Panc1 (cell line): ENCODE results near the gene KRTAP4-5. TPM values are rescaled to one million over a fixed set of nuclear protein-coding genes. Genes with fewer than 3 reads are reported as not detected.
"Not testable (repeated sequence)": the region's sequence is repeated elsewhere in the genome, so short reads cannot be mapped to it uniquely, and the experiment has no call there.

Experiments
- ATAC-seq: fragments of 200-7000 bp; cut with Tn5 transposase; 2 replicates; pipeline ENCODE4 v1.9.1; 2020; ENCODE audit warnings: mild to moderate bottlenecking, moderate library complexity
- BruUV-seq: library from RNA; stranded (reverse); fragments of 400-500 nt; replicated peaks from 2 replicates; lab custom pipeline; 2021; lab: Mats Ljungman, UMichigan
- CTCF ChIA-PET: fragments of 300-600 bp; sonication (Branson Sonifier 250); formaldehyde crosslinking; loops from one replicate; lab custom pipeline; 2022; ENCODE audit warnings: antibody characterized with exemption; lab: Charles Lee
- POLR2A ChIA-PET: fragments of 300-600 bp; sonication (Branson Sonifier 250); formaldehyde crosslinking; loops from one replicate; lab custom pipeline; 2022; ENCODE audit warnings: antibody characterized with exemption; lab: Charles Lee
- DNase-seq: peaks from one replicate; pipeline ENCODE4 v3.0.0-alpha.2; 2010; ENCODE audit warnings: low read depth, low spot score
- H3K27ac ChIP-seq: 2 replicates; pipeline ENCODE4 v1.5.1; 2011; ENCODE audit warnings: mild to moderate bottlenecking, low read length, inconsistent platforms
- H3K27me3 ChIP-seq: fragments of 200-500 bp; sonication (Bioruptor generic); 2 replicates; pipeline ENCODE4 v1.6.0; 2014; ENCODE audit warnings: low read length, inconsistent platforms; ENCODE audit not compliant: control insufficient read depth, insufficient read depth
- H3K36me3 ChIP-seq: fragments of 200-500 bp; sonication (Bioruptor generic); 2 replicates; pipeline ENCODE4 v1.5.1; 2014; ENCODE audit warnings: inconsistent platforms, mild to moderate bottlenecking, low read length, moderate library complexity; ENCODE audit not compliant: control insufficient read depth, insufficient read depth
- H3K4me1 ChIP-seq: 2 replicates; pipeline ENCODE4 v1.5.1; 2011; ENCODE audit warnings: inconsistent platforms, mild to moderate bottlenecking, low read length, moderate library complexity; ENCODE audit not compliant: control insufficient read depth, insufficient read depth
- H3K4me3 ChIP-seq, 2 experiments: 2 replicates each; pipeline ENCODE4 v1.5.1; 2011 to 2012; ENCODE audit warnings: low read depth in 2 of 2, low read length in 2 of 2, mild to moderate bottlenecking in 2 of 2, inconsistent platforms in 1 of 2, moderate library complexity in 1 of 2
- H3K9me3 ChIP-seq: fragments of 200-500 bp; sonication (Bioruptor generic); 2 replicates; pipeline ENCODE4 v1.5.1; 2014; ENCODE audit warnings: low read depth, mild to moderate bottlenecking, inconsistent platforms, low read length, moderate library complexity; ENCODE audit not compliant: control insufficient read depth, insufficient read depth
- POLR2AphosphoS5 ChIP-seq: IDR thresholded peaks from 2 replicates; pipeline ENCODE4 v1.6.1; 2012; ENCODE audit warnings: mild to moderate bottlenecking, low read depth, low read length, moderate library complexity
- SIN3A ChIP-seq: IDR thresholded peaks from 2 replicates; pipeline ENCODE4 v1.6.1; 2012; ENCODE audit warnings: low read depth, mild to moderate bottlenecking, low read length, moderate library complexity, borderline replicate concordance; ENCODE audit not compliant: insufficient read depth
- TCF7L2 ChIP-seq: IDR thresholded peaks from 2 replicates; pipeline ENCODE4 v1.6.1; 2011; ENCODE audit warnings: mild to moderate bottlenecking, low read depth, low read length, inconsistent platforms
- in situ Hi-C: cut with HindIII; loops from 2 replicates; pipeline ENCODE4 v1.10.0; 2016; ENCODE audit warnings: low sequenced_read_pairs, low pct_unique_long_range_greater_than_20kb
- intact Hi-C: fragments of 100-400 bp; cut with micrococcal nuclease; formaldehyde crosslinking; loops from one replicate; pipeline ENCODE4 v1.10.0; 2022; ENCODE audit not compliant: unreplicated experiment
- total RNA-seq: library from RNA; stranded (reverse); gene quantifications from one replicate; pipeline ENCODE4 v1.2.1, GENCODE V29; 2021; ENCODE audit not compliant: unreplicated experiment
- TF ChIP-seq, protein P1 (sequence below): fragments of 450-650 bp; IDR thresholded peaks from 2 replicates; pipeline ENCODE4 v1.5.1; 2017; ENCODE audit warnings: mild to moderate bottlenecking
- TF ChIP-seq, protein P2 (sequence below), 2 experiments: IDR thresholded peaks; 2 replicates each; pipeline ENCODE4 v1.6.1; 2011 to 2012; ENCODE audit warnings: low read depth in 2 of 2, control low read depth in 1 of 2, low read length in 1 of 2, mild to moderate bottlenecking in 1 of 2, moderate library complexity in 1 of 2; ENCODE audit not compliant: insufficient read depth in 1 of 2

Gene KRTAP4-5
- total RNA-seq, 1 experiment from 2014 or later = not detected

DNA sequence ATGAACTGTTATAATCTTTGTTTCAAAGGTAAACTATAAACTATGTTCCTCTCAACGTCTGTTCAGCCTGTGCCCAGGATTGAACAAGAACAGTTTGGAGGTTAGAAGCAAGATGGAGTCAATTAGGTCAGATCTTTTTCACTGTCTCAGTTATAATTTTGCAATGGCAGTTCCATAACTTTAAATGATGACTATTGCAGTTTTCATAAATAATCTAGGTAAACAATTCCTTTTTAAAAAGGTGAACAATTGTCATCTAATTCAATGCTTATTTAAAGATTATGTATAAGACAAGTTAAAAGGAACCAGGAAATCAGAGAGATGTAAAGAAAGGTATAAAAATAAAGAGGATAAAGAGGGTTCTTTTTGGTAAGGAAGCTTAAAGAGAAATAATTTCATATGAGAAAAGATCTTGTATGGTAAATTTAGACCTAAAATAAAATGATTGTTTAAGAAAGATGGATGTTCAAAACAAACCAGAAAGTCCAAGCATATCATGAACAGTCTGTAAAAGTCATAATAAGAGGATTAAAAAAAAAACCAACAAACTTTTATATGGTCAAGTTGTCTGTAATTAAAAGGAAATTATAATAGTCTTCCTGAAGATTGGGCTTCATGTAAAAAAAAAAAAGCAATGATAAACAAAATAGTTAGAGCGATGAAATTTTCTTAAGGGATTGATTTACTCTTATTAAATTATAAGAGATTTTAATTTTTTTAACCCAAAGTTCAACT is 38.3 kb downstream of the KRTAP4-5 start:
- intact Hi-C loops = no loop called here
- Histone ChIP-seq H3K27me3 (no peaks in the 10 kb centered on the region), H3K9me3 (peaks cover 10% of the 10 kb centered on the region; the same call in 1 of the 2 replicates), H3K36me3 (no peaks in the 10 kb centered on the region), H3K4me3 (no peak overlapping the region), H3K27ac (no peak overlapping the region), H3K4me1 (no peaks in the 10 kb centered on the region)
- BruUV-seq = no TSS peak
- CTCF ChIA-PET = no interaction called here
- in situ Hi-C loops = no loop called here
- POLR2A ChIA-PET = no interaction called here
- TF ChIP-seq SIN3A (no peak), POLR2AphosphoS5 (no peak)
- TF ChIP-seq, protein P1, sequence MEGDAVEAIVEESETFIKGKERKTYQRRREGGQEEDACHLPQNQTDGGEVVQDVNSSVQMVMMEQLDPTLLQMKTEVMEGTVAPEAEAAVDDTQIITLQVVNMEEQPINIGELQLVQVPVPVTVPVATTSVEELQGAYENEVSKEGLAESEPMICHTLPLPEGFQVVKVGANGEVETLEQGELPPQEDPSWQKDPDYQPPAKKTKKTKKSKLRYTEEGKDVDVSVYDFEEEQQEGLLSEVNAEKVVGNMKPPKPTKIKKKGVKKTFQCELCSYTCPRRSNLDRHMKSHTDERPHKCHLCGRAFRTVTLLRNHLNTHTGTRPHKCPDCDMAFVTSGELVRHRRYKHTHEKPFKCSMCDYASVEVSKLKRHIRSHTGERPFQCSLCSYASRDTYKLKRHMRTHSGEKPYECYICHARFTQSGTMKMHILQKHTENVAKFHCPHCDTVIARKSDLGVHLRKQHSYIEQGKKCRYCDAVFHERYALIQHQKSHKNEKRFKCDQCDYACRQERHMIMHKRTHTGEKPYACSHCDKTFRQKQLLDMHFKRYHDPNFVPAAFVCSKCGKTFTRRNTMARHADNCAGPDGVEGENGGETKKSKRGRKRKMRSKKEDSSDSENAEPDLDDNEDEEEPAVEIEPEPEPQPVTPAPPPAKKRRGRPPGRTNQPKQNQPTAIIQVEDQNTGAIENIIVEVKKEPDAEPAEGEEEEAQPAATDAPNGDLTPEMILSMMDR = no peak
- no peak for DNase-seq
- no peak for ATAC-seq

DNA sequence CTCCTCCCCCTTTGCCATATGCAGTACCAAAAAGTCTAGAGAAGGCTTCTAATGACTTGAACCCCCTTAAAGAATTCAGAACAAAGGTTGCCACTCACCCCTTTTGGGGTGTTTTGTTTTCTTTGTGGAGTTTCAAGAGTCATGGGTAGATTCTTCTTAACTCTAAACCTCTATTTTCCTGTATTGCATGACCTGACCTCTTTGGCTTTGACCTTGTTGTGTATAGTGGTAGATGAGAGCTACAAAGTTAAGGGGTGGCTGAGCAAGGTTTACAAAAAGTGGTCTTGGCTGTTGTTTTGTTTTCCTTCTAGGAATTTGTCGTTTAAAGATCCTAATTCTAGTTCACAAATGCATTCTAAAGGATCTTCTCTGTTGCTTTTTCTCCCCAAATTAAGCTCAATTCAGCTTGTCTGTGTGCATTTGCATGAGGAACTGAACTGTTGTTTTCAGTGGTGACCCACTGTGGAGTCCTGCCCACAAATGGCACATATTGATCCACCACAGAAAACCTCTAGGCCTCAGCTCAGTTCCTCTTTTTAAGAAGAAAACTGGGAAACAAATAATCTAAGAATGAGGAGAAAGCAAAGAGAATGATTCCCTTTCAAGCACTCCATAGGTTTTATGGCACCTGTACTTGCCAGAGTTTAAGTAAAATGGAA is 40.8 kb downstream of the KRTAP4-5 start:
- H3K27ac ChIP-seq, H3K4me1 ChIP-seq, POLR2A ChIA-PET, in situ Hi-C loops, H3K4me3 ChIP-seq, DNase-seq, H3K36me3 ChIP-seq, H3K9me3 ChIP-seq, H3K27me3 ChIP-seq, BruUV-seq, ATAC-seq, intact Hi-C loops, CTCF ChIA-PET: not testable (repeated sequence)

DNA sequence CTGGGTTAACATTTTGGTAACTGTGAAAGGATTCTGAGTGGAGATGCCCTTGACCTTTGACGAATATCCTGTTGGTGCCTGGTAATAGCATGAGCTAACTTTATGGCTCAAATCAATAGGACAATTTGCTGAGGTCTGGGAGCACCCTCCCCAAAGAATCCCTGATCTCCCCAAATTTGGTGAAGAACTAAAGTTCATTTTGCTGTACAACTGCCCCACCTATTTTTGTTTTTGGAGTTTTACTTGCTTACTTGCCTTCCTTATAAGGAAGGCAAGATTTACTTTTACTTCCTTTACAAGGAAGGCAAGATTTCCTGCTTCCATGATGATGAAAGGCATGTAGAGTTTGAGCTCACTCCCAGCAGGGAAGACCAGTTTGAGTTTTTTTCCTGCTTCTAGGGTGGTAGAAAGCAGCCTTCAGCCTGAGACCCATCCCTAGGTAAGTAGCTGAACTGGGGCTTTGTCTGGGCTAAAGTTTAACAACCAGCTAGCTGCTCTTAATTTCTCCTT is 41.6 kb downstream of the KRTAP4-5 start:
- in situ Hi-C loops = no loop called here
- POLR2A ChIA-PET = no interaction called here
- no peaks in the 10 kb centered on the region for H3K4me1 ChIP-seq
- intact Hi-C loops = no loop called here
- no TSS peak for BruUV-seq
- TF ChIP-seq TCF7L2 (no peak), SIN3A (no peak), POLR2AphosphoS5 (no peak)
- TF ChIP-seq, protein P2, sequence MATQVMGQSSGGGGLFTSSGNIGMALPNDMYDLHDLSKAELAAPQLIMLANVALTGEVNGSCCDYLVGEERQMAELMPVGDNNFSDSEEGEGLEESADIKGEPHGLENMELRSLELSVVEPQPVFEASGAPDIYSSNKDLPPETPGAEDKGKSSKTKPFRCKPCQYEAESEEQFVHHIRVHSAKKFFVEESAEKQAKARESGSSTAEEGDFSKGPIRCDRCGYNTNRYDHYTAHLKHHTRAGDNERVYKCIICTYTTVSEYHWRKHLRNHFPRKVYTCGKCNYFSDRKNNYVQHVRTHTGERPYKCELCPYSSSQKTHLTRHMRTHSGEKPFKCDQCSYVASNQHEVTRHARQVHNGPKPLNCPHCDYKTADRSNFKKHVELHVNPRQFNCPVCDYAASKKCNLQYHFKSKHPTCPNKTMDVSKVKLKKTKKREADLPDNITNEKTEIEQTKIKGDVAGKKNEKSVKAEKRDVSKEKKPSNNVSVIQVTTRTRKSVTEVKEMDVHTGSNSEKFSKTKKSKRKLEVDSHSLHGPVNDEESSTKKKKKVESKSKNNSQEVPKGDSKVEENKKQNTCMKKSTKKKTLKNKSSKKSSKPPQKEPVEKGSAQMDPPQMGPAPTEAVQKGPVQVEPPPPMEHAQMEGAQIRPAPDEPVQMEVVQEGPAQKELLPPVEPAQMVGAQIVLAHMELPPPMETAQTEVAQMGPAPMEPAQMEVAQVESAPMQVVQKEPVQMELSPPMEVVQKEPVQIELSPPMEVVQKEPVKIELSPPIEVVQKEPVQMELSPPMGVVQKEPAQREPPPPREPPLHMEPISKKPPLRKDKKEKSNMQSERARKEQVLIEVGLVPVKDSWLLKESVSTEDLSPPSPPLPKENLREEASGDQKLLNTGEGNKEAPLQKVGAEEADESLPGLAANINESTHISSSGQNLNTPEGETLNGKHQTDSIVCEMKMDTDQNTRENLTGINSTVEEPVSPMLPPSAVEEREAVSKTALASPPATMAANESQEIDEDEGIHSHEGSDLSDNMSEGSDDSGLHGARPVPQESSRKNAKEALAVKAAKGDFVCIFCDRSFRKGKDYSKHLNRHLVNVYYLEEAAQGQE (IDR thresholded peaks at IDR 0.05; ENCODE audit: insufficient read depth in 1 of 2, low read depth in 2 of 2, low read length in 1 of 2) = no peak
- TF ChIP-seq, protein P1 = no peak
- no peaks in the 10 kb centered on the region for H3K36me3 ChIP-seq
- H3K27ac ChIP-seq = no peak overlapping the region
- peaks cover 10% of the 10 kb centered on the region; the same call in 1 of the 2 replicates for H3K9me3 ChIP-seq
- no peak overlapping the region for H3K4me3 ChIP-seq
- ATAC-seq = no peak
- CTCF ChIA-PET = no interaction called here
- no peak for DNase-seq
- no peaks in the 10 kb centered on the region for H3K27me3 ChIP-seq

DNA sequence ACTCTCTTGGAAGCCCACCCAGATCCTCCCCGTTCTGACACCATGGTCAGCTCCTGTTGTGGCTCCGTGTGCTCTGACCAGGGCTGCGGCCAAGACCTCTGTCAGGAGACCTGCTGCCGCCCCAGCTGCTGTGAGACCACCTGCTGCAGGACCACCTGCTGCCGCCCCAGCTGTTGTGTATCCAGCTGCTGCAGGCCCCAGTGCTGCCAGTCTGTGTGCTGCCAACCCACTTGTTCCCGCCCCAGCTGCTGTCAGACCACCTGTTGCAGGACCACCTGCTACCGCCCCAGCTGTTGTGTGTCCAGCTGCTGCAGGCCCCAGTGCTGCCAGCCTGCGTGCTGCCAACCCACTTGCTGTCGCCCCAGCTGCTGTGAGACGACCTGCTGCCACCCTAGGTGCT is 44.3 kb downstream of the KRTAP4-5 start, which contains the start of gene KRTAP4-9:
KRTAP4-9 (plus strand) TSS at position 43 of the 400 bp plus-strand sequence; CDS start at position 43, 0 bp downstream.
- H3K27ac ChIP-seq = not testable (repeated sequence)

More for the DNA sequence above, 44.3 kb downstream of the KRTAP4-5 start, which contains the start of gene KRTAP4-9:
- DNase-seq, intact Hi-C loops, CTCF ChIA-PET, H3K4me3 ChIP-seq, H3K9me3 ChIP-seq, in situ Hi-C loops, POLR2A ChIA-PET, ATAC-seq, H3K36me3 ChIP-seq, H3K4me1 ChIP-seq, BruUV-seq, H3K27me3 ChIP-seq: not testable (repeated sequence)
